Measurements from ENCODE around the gene ABAT. TPM values are rescaled to one million over a fixed set of nuclear protein-coding genes. Genes with fewer than 3 reads are reported as not detected.
"Not testable (repeated sequence)": the region's sequence is repeated elsewhere in the genome, so short reads cannot be mapped to it uniquely, and the experiment has no call there.

The ABAT gene
- total RNA-seq, 4 donors from 2014 or later = 5.5 to 8.4 (median 6.5) TPM

GRCh38 chr16:8777217-8777616, 102.8 kb downstream of the ABAT start:
- TF ChIP-seq CTCF (IDR thresholded peaks at IDR 0.05) = no peak
- ATAC-seq (ENCODE audit: low FRiP score) (no peak), DNase-seq (ENCODE audit: low spot score) (no peak)

GRCh38 chr16:8781797-8782196, 107.4 kb downstream of the ABAT start:
- TF ChIP-seq CTCF (IDR thresholded peaks at IDR 0.05) = no peak
- ATAC-seq (ENCODE audit: low FRiP score) (no peak), DNase-seq (ENCODE audit: low spot score) (no peak)

GRCh38 chr16:8782673-8783072, 108.3 kb downstream of the ABAT start:
- no peak for TF ChIP-seq CTCF (IDR thresholded peaks at IDR 0.05)
- ATAC-seq (ENCODE audit: low FRiP score) (no peak), DNase-seq (ENCODE audit: low spot score) (no peak)

GRCh38 chr16:8785408-8785807, 111.0 kb downstream of the ABAT start:
- DNase-seq (ENCODE audit: low spot score) (no peak), ATAC-seq (ENCODE audit: low FRiP score) (no peak)
- no peak for TF ChIP-seq CTCF (IDR thresholded peaks at IDR 0.05)

- ATAC-seq (ENCODE audit: low FRiP score); DNase-seq (ENCODE audit: low spot score): not testable (repeated sequence)
Measured at GRCh38 chr16:8786316-8786715, 111.9 kb downstream of the ABAT start.

- no peak for TF ChIP-seq CTCF (IDR thresholded peaks at IDR 0.05)
- no peak for ATAC-seq (ENCODE audit: low FRiP score)
- DNase-seq (ENCODE audit: low spot score) = no peak
Measured at GRCh38 chr16:8788578-8789172, 114.3 kb downstream of the ABAT start.

- no peak for ATAC-seq (ENCODE audit: low FRiP score)
- no peak for DNase-seq (ENCODE audit: low spot score)
- TF ChIP-seq CTCF (IDR thresholded peaks at IDR 0.05) = no peak
Measured at GRCh38 chr16:8795091-8795490, 120.7 kb downstream of the ABAT start.

GRCh38 chr16:8795818-8796217, 121.4 kb downstream of the ABAT start:
- no peak for TF ChIP-seq CTCF (IDR thresholded peaks at IDR 0.05)
- DNase-seq (ENCODE audit: low spot score) = no peak
- no peak for ATAC-seq (ENCODE audit: low FRiP score)

Measured in omental fat pad (tissue), 4 donors.